Sigmoid colon (tissue), 4 donors: ENCODE results near the gene GMDS.

Experiments
- POLR2A ChIP-seq, 2 donors: fragments of 450-650 bp; IDR thresholded peaks; one replicate each; pipeline ENCODE4 v1.6.1; 2016; ENCODE audit warnings: antibody characterized with exemption in 2 of 2, mild to moderate bottlenecking in 2 of 2, moderate library complexity in 2 of 2
- POLR2AphosphoS5 ChIP-seq, 4 donors: sonication (generic); formaldehyde crosslinking; IDR thresholded peaks; one replicate each; pipeline ENCODE4 v1.6.1; 2017; ENCODE audit warnings: antibody characterized with exemption in 4 of 4

- TF ChIP-seq POLR2AphosphoS5 (IDR thresholded peaks at IDR 0.05) (no peak), POLR2A (IDR thresholded peaks at IDR 0.05) (no peak)
Measured at GRCh38 chr6:1614448-1615150, 630.8 kb downstream of the GMDS start.
